ENCODE measurements around the gene ARHGEF7.

DNA sequence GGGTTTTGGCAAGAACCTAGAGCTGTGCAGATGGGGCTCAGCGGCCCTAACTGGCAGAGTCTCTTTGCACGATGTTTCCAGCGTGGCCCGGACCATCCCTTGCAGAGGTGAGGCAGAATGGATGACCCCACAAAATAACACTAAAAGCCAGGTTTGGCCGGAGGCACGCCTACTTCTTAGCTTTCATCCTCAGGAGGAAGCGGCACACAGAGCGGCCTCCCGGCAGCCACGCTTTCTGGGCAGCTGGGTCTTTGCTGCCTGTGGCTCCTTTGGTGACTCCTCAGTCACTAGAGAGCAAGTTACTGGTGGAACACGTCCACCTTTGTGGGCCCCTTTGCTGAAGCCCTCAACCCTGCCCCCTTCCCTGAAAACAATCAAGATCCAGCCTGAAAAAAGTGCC, 230.6 kb downstream of the ARHGEF7 start:
- TF ChIP-seq EZH2phosphoT487 (IDR thresholded peaks at IDR 0.05; ENCODE audit: borderline replicate concordance): no peak
- TF ChIP-seq, protein P1, sequence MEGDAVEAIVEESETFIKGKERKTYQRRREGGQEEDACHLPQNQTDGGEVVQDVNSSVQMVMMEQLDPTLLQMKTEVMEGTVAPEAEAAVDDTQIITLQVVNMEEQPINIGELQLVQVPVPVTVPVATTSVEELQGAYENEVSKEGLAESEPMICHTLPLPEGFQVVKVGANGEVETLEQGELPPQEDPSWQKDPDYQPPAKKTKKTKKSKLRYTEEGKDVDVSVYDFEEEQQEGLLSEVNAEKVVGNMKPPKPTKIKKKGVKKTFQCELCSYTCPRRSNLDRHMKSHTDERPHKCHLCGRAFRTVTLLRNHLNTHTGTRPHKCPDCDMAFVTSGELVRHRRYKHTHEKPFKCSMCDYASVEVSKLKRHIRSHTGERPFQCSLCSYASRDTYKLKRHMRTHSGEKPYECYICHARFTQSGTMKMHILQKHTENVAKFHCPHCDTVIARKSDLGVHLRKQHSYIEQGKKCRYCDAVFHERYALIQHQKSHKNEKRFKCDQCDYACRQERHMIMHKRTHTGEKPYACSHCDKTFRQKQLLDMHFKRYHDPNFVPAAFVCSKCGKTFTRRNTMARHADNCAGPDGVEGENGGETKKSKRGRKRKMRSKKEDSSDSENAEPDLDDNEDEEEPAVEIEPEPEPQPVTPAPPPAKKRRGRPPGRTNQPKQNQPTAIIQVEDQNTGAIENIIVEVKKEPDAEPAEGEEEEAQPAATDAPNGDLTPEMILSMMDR (conservative IDR thresholded peaks at IDR 0.05; ENCODE audit: low read length): no peak
